OCI-LY7 (cell line): ENCODE results near the gene SLC25A47. TPM values are rescaled to one million over a fixed set of nuclear protein-coding genes. Genes with fewer than 3 reads are reported as not detected.
A peak's percentile ranks its signal among the peaks of the same experiment; 100 is the strongest.
"Not testable (repeated sequence)": the region's sequence is repeated elsewhere in the genome, so short reads cannot be mapped to it uniquely, and the experiment has no call there.

Experiments
- BruUV-seq: library from RNA; stranded (reverse); fragments of 400-500 nt; replicated peaks from 2 replicates; lab custom pipeline; 2021; lab: Mats Ljungman, UMichigan
- CTCF ChIA-PET: fragments of 300-600 bp; sonication (Branson Sonifier 250); formaldehyde crosslinking; loops from one replicate; lab custom pipeline; 2022; ENCODE audit warnings: antibody characterized with exemption; ENCODE audit not compliant: unreplicated experiment; lab: Charles Lee
- POLR2A ChIA-PET: fragments of 300-600 bp; sonication (Branson Sonifier 250); formaldehyde crosslinking; loops from one replicate; lab custom pipeline; 2022; ENCODE audit warnings: antibody characterized with exemption; lab: Charles Lee
- DNase-seq: peaks from one replicate; pipeline ENCODE4 v3.0.0-alpha.2; 2015; ENCODE audit warnings: low spot score
- H2AFZ ChIP-seq: fragments of 200-600 bp; sonication (generic), shearing (Covaris generic); 2 replicates; pipeline ENCODE4 v1.6.1; 2014; ENCODE audit warnings: mild to moderate bottlenecking, antibody characterized with exemption, low read length, moderate library complexity
- H3K27ac ChIP-seq: fragments of 200-600 bp; sonication (generic); 2 replicates; pipeline ENCODE4 v1.5.1; 2014; ENCODE audit warnings: mixed run types, low read depth, mild to moderate bottlenecking, moderate library complexity, low read length, inconsistent platforms; ENCODE audit not compliant: poor library complexity, severe bottlenecking
- H3K36me3 ChIP-seq: fragments of 200-600 bp; sonication (generic); 2 replicates; pipeline ENCODE4 v1.6.1; 2014; ENCODE audit warnings: mild to moderate bottlenecking, antibody characterized with exemption, low read length, moderate library complexity, mixed read lengths; ENCODE audit not compliant: insufficient read depth
- H3K4me1 ChIP-seq: fragments of 200-600 bp; sonication (generic); 2 replicates; pipeline ENCODE4 v1.5.1; 2014; ENCODE audit warnings: mild to moderate bottlenecking, low read length; ENCODE audit not compliant: insufficient read depth, poor library complexity, severe bottlenecking
- H3K4me2 ChIP-seq: fragments of 200-600 bp; sonication (generic); 2 replicates; pipeline ENCODE4 v1.6.1; 2014; ENCODE audit warnings: mild to moderate bottlenecking, low read length
- H3K4me3 ChIP-seq: fragments of 200-600 bp; sonication (generic); 2 replicates; pipeline ENCODE4 v1.5.1; 2014; ENCODE audit warnings: mild to moderate bottlenecking, low read depth, low read length; ENCODE audit not compliant: poor library complexity, severe bottlenecking
- H3K79me2 ChIP-seq: fragments of 200-600 bp; sonication (generic); 2 replicates; pipeline ENCODE4 v1.6.1; 2016; ENCODE audit warnings: low read depth, mild to moderate bottlenecking, low read length, moderate library complexity, mixed read lengths; ENCODE audit not compliant: insufficient read depth
- H3K9me2 ChIP-seq: fragments of 200-600 bp; sonication (generic); 2 replicates; pipeline ENCODE4 v1.6.1; 2016; ENCODE audit warnings: mild to moderate bottlenecking, low read length, mixed read lengths; ENCODE audit not compliant: insufficient read depth
- H3K9me3 ChIP-seq: fragments of 200-600 bp; sonication (generic); 2 replicates; pipeline ENCODE4 v1.6.1; 2014; ENCODE audit warnings: mild to moderate bottlenecking, mixed run types, low read length, mixed read lengths
- H4K20me1 ChIP-seq: fragments of 200-600 bp; sonication (generic); 2 replicates; pipeline ENCODE4 v1.6.1; 2014; ENCODE audit warnings: mild to moderate bottlenecking, antibody characterized with exemption, low read length, moderate library complexity, mixed read lengths; ENCODE audit not compliant: insufficient read depth
- EZH2phosphoT487 ChIP-seq: fragments of 200-600 bp; sonication (generic); IDR thresholded peaks from 2 replicates; pipeline ENCODE4 v1.6.1; 2018; ENCODE audit warnings: low read depth, borderline replicate concordance, mild to moderate bottlenecking, mixed run types, antibody characterized with exemption, low read length, moderate library complexity, mixed read lengths
- intact Hi-C: fragments of 100-400 bp; cut with micrococcal nuclease; formaldehyde crosslinking; loops from one replicate; pipeline ENCODE4 v1.10.0; 2022; ENCODE audit not compliant: unreplicated experiment
- total RNA-seq, 2 experiments: library from RNA; depleted of rRNA in 1 of 2; stranded (reverse); fragments of >200 nt in 1 of 2; shearing (Covaris generic) in 1 of 2; gene quantifications; 2 replicates each; pipeline ENCODE4 v1.2.3, GENCODE V29; 2014 to 2022
- TF ChIP-seq, protein P1 (sequence below): fragments of 200-600 bp; sonication (generic); conservative IDR thresholded peaks from 2 replicates; pipeline ENCODE4 v1.5.1; 2014; ENCODE audit warnings: mild to moderate bottlenecking, antibody characterized with exemption, low read length, moderate library complexity, mixed read lengths

The SLC25A47 gene
- total RNA-seq, 2 experiments from 2014 or later = 0.44 TPM; not detected in 1

GRCh38 chr14:100295376-100296105 lies 27.6 kb upstream of the SLC25A47 start:
- no peak overlapping the region for H3K4me2 ChIP-seq
- DNase-seq = no peak

DNA sequence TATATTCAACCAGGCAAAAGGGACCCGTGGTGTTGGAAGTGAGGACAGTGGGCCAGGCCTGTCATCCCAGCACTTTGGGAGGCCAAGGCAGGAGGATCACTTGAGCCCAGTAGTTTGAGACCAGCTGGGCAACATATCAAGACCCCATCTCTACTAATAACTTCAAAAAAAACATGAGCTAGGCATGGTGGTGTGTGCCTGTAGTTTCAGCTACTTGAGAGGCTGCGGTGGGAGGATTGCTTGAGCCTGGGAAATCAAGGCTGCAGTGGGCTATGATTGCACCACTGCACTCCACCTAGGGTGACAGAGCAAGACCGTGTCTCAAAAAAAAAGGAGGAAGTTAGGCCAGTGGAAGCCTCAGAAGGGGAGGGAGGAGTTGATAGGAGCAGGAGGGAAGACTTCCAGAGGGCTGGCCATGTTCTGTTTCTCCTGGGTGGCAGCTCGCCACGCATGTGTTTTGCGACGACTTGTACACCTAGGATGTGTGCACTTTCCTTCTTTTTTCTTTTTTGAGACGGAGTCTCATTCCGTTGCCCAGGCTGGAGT lies 27.0 kb upstream of the SLC25A47 start:
- no peak for TF ChIP-seq EZH2phosphoT487
- TF ChIP-seq, protein P1, sequence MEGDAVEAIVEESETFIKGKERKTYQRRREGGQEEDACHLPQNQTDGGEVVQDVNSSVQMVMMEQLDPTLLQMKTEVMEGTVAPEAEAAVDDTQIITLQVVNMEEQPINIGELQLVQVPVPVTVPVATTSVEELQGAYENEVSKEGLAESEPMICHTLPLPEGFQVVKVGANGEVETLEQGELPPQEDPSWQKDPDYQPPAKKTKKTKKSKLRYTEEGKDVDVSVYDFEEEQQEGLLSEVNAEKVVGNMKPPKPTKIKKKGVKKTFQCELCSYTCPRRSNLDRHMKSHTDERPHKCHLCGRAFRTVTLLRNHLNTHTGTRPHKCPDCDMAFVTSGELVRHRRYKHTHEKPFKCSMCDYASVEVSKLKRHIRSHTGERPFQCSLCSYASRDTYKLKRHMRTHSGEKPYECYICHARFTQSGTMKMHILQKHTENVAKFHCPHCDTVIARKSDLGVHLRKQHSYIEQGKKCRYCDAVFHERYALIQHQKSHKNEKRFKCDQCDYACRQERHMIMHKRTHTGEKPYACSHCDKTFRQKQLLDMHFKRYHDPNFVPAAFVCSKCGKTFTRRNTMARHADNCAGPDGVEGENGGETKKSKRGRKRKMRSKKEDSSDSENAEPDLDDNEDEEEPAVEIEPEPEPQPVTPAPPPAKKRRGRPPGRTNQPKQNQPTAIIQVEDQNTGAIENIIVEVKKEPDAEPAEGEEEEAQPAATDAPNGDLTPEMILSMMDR = no peak
- POLR2A ChIA-PET = interaction anchor here (0.6 to 1.0 kb wide), 2 partner anchors 8 to 611 kb away, joined by 3 to 4 read pairs; no protein-coding TSS in a partner anchor
- no peak for DNase-seq
- no peaks in the 10 kb centered on the region for H4K20me1 ChIP-seq
- no peak overlapping the region for H3K4me3 ChIP-seq
- no peaks in the 10 kb centered on the region for H3K9me3 ChIP-seq
- CTCF ChIA-PET = interaction anchor here (0.5 kb wide), 1 partner anchor 104 kb away, joined by 5 read pairs; no protein-coding TSS in a partner anchor
- no peak overlapping the region for H3K27ac ChIP-seq
- no TSS peak for BruUV-seq
- intact Hi-C loops = no loop called here
- peaks cover 17% of the 10 kb centered on the region for H3K4me1 ChIP-seq
- H3K9me2 ChIP-seq = no peaks in the 10 kb centered on the region
- H3K79me2 ChIP-seq = no peaks in the 10 kb centered on the region
- H3K36me3 ChIP-seq = no peaks in the 10 kb centered on the region
- no peak overlapping the region for H3K4me2 ChIP-seq
- H2AFZ ChIP-seq = no peak overlapping the region

More at GRCh38 chr14:100295376-100296105, 27.6 kb upstream of the SLC25A47 start:
- no TSS peak for BruUV-seq
- POLR2A ChIA-PET = interaction anchor here (0.6 to 1.4 kb wide), 3 partner anchors 8 to 610 kb away, joined by 3 to 4 read pairs (median 4); no protein-coding TSS in a partner anchor
- CTCF ChIA-PET = interaction anchor here (0.5 to 0.6 kb wide), 2 partner anchors 8 to 103 kb away, joined by 4 to 5 read pairs; no protein-coding TSS in a partner anchor
- Histone ChIP-seq H3K27ac (no peak overlapping the region), H2AFZ (no peak overlapping the region), H3K4me3 (no peak overlapping the region), H4K20me1 (no peaks in the 10 kb centered on the region), H3K9me3 (no peaks in the 10 kb centered on the region), H3K79me2 (no peaks in the 10 kb centered on the region), H3K4me1 (peaks cover 17% of the 10 kb centered on the region), H3K36me3 (no peaks in the 10 kb centered on the region), H3K9me2 (no peaks in the 10 kb centered on the region)
- TF ChIP-seq EZH2phosphoT487 = no peak
- TF ChIP-seq, protein P1 = no peak
- intact Hi-C loops = no loop called here

- H3K27ac ChIP-seq, CTCF ChIA-PET, H3K4me3 ChIP-seq, H3K9me2 ChIP-seq, BruUV-seq, H3K9me3 ChIP-seq, intact Hi-C loops, DNase-seq, H3K36me3 ChIP-seq, H3K79me2 ChIP-seq, H4K20me1 ChIP-seq, H2AFZ ChIP-seq: not testable (repeated sequence)
- Histone ChIP-seq H3K4me2 (peak overlapping the region; percentile 25; the same call in 1 of the 2 replicates), H3K4me1 (peaks cover 17% of the 10 kb centered on the region)
- POLR2A ChIA-PET = interaction anchor here (0.8 to 1.0 kb wide), 2 partner anchors 9 to 52 kb away, joined by 3 to 4 read pairs; no protein-coding TSS in a partner anchor
Observed at GRCh38 chr14:100296729-100297128, 26.4 kb upstream of the SLC25A47 start.
